Liver (tissue), 3 donors: ENCODE results near the gene RRP1.

ENCODE experiments used
- CTCF ChIP-seq: fragments of 150-350 bp; IDR thresholded peaks from 2 replicates; pipeline ENCODE4 v1.5.1; 2017; ENCODE audit warnings: improper control_type of control experiment, low read depth, low read length; ENCODE audit not compliant: missing input control
- HNF4G ChIP-seq: IDR thresholded peaks from 2 replicates; pipeline ENCODE4 v1.6.1; 2016; ENCODE audit warnings: antibody characterized with exemption
- YY1 ChIP-seq: IDR thresholded peaks from 2 replicates; pipeline ENCODE4 v1.6.1; 2016; ENCODE audit warnings: antibody characterized with exemption, mild to moderate bottlenecking
- donor health status: healthy.
- donor health status: healthy.

GRCh38 chr21:43775190-43775589, 14.2 kb upstream of the RRP1 start:
- no peak for TF ChIP-seq CTCF
- no peak for TF ChIP-seq HNF4G
- TF ChIP-seq YY1: no peak
